Fibroblast of lung (primary cell): Measurements from ENCODE around the gene N4BP2L1. TPM values are rescaled to one million over a fixed set of nuclear protein-coding genes. Genes with fewer than 3 reads are reported as not detected.

ENCODE experiments used
- DNase-seq, 2 donors: peaks; one replicate each; pipeline versions ENCODE4 v3.0.0 to v3.0.0-alpha.2; 2010; ENCODE audit warnings: low read depth in 2 of 2
- H2AFZ ChIP-seq: 2 replicates; pipeline ENCODE4 v1.5.1; 2012; ENCODE audit warnings: low read length, control low read depth, inconsistent platforms
- H3K27ac ChIP-seq: 2 replicates; pipeline ENCODE4 v1.5.1; 2011; ENCODE audit warnings: low read length, control low read depth; ENCODE audit not compliant: insufficient read depth
- H3K27me3 ChIP-seq: 2 replicates; pipeline ENCODE4 v1.5.1; 2011; ENCODE audit warnings: mild to moderate bottlenecking, low read length; ENCODE audit not compliant: control insufficient read depth, insufficient read depth
- H3K36me3 ChIP-seq: 2 replicates; pipeline ENCODE4 v1.5.1; 2011; ENCODE audit warnings: low read length; ENCODE audit not compliant: control insufficient read depth, insufficient read depth
- H3K4me1 ChIP-seq: 2 replicates; pipeline ENCODE4 v1.5.1; 2011; ENCODE audit warnings: low read length; ENCODE audit not compliant: control insufficient read depth, insufficient read depth; ENCODE audit errors: extremely low read depth
- H3K4me2 ChIP-seq: 2 replicates; pipeline ENCODE4 v1.5.1; 2011; ENCODE audit warnings: low read length, control low read depth; ENCODE audit not compliant: insufficient read depth; ENCODE audit errors: extremely low read depth
- H3K4me3 ChIP-seq, 4 experiments: fragments of 200-600 bp in 1 of 4; sonication (generic) in 1 of 4; replicated peaks in 1 of 4; 2 replicates each; pipeline ENCODE4 v1.5.1; 2011 to 2016; ENCODE audit warnings: low read length in 4 of 4, low read depth in 3 of 4, mild to moderate bottlenecking in 3 of 4, control low read depth in 2 of 4, inconsistent platforms in 1 of 4, mixed read lengths in 1 of 4; ENCODE audit not compliant: insufficient read depth in 1 of 4; ENCODE audit errors: control extremely low read depth in 1 of 4
- H3K79me2 ChIP-seq: 2 replicates; pipeline ENCODE4 v1.5.1; 2012; ENCODE audit warnings: mild to moderate bottlenecking, low read length, inconsistent platforms; ENCODE audit not compliant: control insufficient read depth, insufficient read depth
- H3K9ac ChIP-seq: 2 replicates; pipeline ENCODE4 v1.5.1; 2011; ENCODE audit warnings: mild to moderate bottlenecking, low read length, control low read depth; ENCODE audit not compliant: insufficient read depth
- H3K9me3 ChIP-seq: 2 replicates; pipeline ENCODE4 v1.5.1; 2012; ENCODE audit warnings: low read depth, low read length; ENCODE audit not compliant: control insufficient read depth, insufficient read depth
- H4K20me1 ChIP-seq: 2 replicates; pipeline ENCODE4 v1.5.1; 2011; ENCODE audit warnings: low read length; ENCODE audit not compliant: control insufficient read depth, insufficient read depth; ENCODE audit errors: extremely low read depth
- EZH2 ChIP-seq: IDR thresholded peaks from 2 replicates; pipeline ENCODE4 v1.5.1; 2012; ENCODE audit warnings: low read length, control low read depth, mild to moderate bottlenecking; ENCODE audit errors: missing control alignments
- polyA plus RNA-seq, 2 donors: library from polyadenylated mRNA; depleted of rRNA in 1 of 2; stranded (reverse) in 1 of 2; unstranded in 1 of 2; fragments of >200 nt; gene quantifications; 2 replicates each; pipeline ENCODE4 v1.2.1, GENCODE V29; 2011 to 2012; ENCODE audit warnings: missing spikeins in 1 of 2
- total RNA-seq: library from RNA; depleted of rRNA; stranded (reverse); fragments of >200 nt; gene quantifications from 2 replicates; pipeline ENCODE4 v1.2.1, GENCODE V29; 2014
- TF ChIP-seq, protein P1 (sequence below), 2 donors: IDR thresholded peaks in 1 of 2; conservative IDR thresholded peaks in 1 of 2; 1 replicate in 1 of 2; 2 replicates in 1 of 2; pipeline ENCODE4 v1.5.1; 2011 to 2012; ENCODE audit warnings: low read length in 2 of 2, control low read depth in 1 of 2, inconsistent platforms in 1 of 2, low read depth in 1 of 2, mild to moderate bottlenecking in 1 of 2

The N4BP2L1 gene
- total and polyA plus RNA-seq, 2 donors (not counting 1 experiment from before 2014, with no cell fraction given) = 2.7 to 5.9 TPM

GRCh38 chr13:32438871-32439270, 10.9 kb upstream of the N4BP2L1 start:
- Histone ChIP-seq H3K9me3 (no peaks in the 10 kb centered on the region), H3K4me1 (no peaks in the 10 kb centered on the region), H3K9ac (no peak overlapping the region)

GRCh38 chr13:32432856-32433255, 4.9 kb upstream of the N4BP2L1 start:
- Histone ChIP-seq H3K79me2 (no peaks in the 10 kb centered on the region), H3K4me2 (no peak overlapping the region), H2AFZ (no peak overlapping the region), H3K4me3 (no peak overlapping the region), H3K27ac (no peak overlapping the region), H3K4me1 (no peaks in the 10 kb centered on the region), H3K9ac (no peak overlapping the region), H3K9me3 (no peaks in the 10 kb centered on the region), H3K27me3 (no peaks in the 10 kb centered on the region), H4K20me1 (no peaks in the 10 kb centered on the region), H3K36me3 (no peaks in the 10 kb centered on the region)
- DNase-seq = no peak
- no peak for TF ChIP-seq EZH2
- TF ChIP-seq, protein P1, sequence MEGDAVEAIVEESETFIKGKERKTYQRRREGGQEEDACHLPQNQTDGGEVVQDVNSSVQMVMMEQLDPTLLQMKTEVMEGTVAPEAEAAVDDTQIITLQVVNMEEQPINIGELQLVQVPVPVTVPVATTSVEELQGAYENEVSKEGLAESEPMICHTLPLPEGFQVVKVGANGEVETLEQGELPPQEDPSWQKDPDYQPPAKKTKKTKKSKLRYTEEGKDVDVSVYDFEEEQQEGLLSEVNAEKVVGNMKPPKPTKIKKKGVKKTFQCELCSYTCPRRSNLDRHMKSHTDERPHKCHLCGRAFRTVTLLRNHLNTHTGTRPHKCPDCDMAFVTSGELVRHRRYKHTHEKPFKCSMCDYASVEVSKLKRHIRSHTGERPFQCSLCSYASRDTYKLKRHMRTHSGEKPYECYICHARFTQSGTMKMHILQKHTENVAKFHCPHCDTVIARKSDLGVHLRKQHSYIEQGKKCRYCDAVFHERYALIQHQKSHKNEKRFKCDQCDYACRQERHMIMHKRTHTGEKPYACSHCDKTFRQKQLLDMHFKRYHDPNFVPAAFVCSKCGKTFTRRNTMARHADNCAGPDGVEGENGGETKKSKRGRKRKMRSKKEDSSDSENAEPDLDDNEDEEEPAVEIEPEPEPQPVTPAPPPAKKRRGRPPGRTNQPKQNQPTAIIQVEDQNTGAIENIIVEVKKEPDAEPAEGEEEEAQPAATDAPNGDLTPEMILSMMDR (conservative IDR thresholded peaks at IDR 0.05 in 1 of 2, IDR thresholded peaks at IDR 0.05 in 1 of 2; ENCODE audit: low read depth in 1 of 2, low read length in 2 of 2) = no peak

More at GRCh38 chr13:32438871-32439270, 10.9 kb upstream of the N4BP2L1 start:
- no peak overlapping the region for H2AFZ ChIP-seq
- no peak overlapping the region for H3K27ac ChIP-seq
- H4K20me1 ChIP-seq = no peaks in the 10 kb centered on the region
- TF ChIP-seq, protein P1 (conservative IDR thresholded peaks at IDR 0.05 in 1 of 2, IDR thresholded peaks at IDR 0.05 in 1 of 2; ENCODE audit: low read depth in 1 of 2, low read length in 2 of 2) = no peak
- no peak for TF ChIP-seq EZH2
- H3K4me3 ChIP-seq = no peak overlapping the region
- H3K4me2 ChIP-seq = no peak overlapping the region
- no peaks in the 10 kb centered on the region for H3K36me3 ChIP-seq
- DNase-seq = peak in 1 of 2 donors; percentile 36
- H3K27me3 ChIP-seq = no peaks in the 10 kb centered on the region
- H3K79me2 ChIP-seq = no peaks in the 10 kb centered on the region

- Histone ChIP-seq H4K20me1 (no peaks in the 10 kb centered on the region), H3K4me1 (no peaks in the 10 kb centered on the region), H3K36me3 (no peaks in the 10 kb centered on the region), H3K4me3 (no peak overlapping the region), H3K9ac (no peak overlapping the region), H3K4me2 (no peak overlapping the region), H3K9me3 (no peaks in the 10 kb centered on the region), H2AFZ (no peak overlapping the region), H3K79me2 (no peaks in the 10 kb centered on the region), H3K27ac (no peak overlapping the region), H3K27me3 (no peaks in the 10 kb centered on the region)
- DNase-seq = no peak
- TF ChIP-seq, protein P1 (conservative IDR thresholded peaks at IDR 0.05 in 1 of 2, IDR thresholded peaks at IDR 0.05 in 1 of 2; ENCODE audit: low read depth in 1 of 2, low read length in 2 of 2) = no peak
- TF ChIP-seq EZH2 = no peak
Observed at GRCh38 chr13:32431361-32431760, 3.4 kb upstream of the N4BP2L1 start.
